DMS114 treated with DMSO at 0.1 percent for 48 hours (cell line): ENCODE measurements around the gene PXN.
"Not testable (repeated sequence)": the region's sequence is repeated elsewhere in the genome, so short reads cannot be mapped to it uniquely, and the experiment has no call there.

Experiments
- DNase-seq: peaks from one replicate; lab custom pipeline; 2025; ENCODE audit not compliant: unreplicated experiment; lab: John Stamatoyannopoulos, UW

PXN gene

GRCh38 chr12:120242275-120242799 lies 23.2 kb downstream of the PXN start:
- no peak for DNase-seq

DNA sequence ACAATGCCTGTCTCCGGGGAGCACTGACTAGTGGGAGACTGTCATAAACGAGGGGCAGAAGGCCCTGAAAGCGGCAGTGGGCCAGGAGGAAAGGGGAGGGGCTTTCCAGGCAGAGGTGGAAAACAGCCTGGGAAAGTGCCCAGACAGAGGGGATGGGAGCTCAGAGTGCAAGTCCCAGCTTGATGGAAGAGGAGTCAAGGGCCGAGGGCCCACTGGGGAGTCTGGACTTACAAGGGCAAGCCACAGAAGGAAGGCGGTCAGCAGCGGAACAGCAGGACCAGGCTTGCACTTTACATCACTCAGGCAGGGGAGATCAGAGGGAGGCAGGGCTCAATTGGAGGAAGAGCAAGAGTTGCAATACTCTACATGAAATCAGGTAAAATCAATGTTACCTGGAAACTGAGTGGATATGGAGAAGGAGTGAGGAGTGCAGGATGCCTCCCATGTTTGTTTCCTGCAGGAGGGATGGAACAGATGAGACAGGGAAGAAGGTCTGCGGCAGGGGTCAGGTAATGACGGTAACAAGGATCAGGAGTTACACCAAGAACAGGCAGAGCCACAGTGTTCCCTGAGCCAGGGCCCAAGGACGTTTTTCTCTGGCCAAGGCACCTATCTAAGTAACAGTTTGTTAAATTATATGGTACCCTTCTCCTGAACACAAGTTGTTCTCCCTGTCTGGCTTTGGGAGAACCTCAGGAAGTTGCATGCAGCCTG lies 23.8 kb downstream of the PXN start:
- DNase-seq, result no peak

DNA sequence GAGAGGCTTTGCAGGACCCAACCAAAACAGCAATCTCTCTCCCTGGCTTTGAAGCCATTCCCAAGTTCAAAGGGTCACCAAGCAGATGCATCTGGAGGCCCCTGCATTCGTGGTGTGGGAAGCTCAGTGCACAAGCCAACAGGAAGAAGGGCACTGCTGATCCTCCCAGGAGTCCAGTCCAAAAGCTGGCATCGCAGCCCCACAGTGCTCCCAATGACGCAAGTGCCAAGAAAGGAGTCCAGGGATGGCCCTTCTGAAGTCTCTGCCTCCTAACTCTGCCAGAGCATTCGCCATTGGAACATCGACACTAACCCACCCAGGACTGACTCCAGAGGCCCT lies 25.1 kb downstream of the PXN start:
- DNase-seq, result no peak

DNA sequence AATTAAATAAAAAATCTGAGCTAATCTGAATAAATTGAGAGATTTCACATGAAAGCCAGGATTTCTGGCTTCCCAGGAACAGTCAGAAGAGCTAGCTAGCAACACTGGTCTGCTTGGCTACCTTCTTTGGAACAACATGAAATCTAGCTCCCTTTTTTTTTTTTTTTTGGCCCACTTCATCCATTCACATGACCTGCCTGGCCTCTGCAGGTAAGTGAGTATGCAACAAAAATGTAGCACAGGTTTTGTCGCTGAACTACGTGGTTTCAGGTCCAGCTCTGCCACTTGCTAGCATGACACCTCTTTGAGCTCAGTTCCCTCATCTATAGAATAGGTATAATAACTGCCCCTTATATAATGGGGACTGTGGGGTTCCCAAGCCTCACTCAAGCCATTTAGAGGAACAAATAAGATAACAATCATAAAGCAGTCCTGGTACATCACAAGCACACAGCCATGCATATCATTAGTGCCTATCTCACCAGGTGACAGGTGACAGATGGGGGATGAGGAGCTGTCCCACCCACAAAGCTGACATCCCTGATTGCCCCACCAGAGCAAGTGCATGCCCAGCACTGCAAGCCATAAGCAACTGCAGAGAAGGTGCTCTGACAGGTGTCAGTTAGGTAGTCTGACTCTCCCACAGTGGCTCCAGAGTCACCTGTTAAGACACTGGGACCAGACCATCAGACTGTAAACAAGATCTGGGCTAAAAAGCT lies 25.6 kb downstream of the PXN start:
- no peak for DNase-seq

DNA sequence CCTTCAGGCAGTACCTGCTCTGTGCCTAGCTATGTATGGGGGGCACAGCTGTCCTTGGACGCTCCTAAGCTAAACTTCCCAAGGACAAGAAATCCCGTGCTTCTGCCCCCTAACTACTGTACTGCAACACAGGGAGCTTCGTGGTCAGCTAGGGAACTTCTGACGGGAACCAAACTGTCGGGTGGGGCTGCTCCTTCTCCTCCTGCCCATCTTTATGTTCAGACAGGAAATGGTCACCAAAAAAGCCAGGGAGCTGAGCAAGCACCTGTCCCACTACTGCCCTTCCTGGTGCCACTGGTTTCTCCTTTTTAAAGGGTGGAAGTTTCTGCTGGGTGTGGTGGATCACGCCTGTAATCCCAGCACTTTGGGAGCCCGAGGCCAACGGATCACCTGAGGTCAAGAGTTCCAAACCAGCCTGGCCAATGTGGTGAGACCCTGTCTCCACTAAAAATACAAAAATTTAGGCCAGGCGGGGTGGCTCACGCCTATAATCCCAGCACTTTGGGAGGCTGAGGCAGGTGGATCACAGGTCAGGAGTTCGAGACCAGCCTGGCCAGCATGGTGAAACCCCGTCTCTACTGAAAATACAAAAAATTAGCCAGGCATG lies 26.6 kb downstream of the PXN start:
- no peak for DNase-seq

DNA sequence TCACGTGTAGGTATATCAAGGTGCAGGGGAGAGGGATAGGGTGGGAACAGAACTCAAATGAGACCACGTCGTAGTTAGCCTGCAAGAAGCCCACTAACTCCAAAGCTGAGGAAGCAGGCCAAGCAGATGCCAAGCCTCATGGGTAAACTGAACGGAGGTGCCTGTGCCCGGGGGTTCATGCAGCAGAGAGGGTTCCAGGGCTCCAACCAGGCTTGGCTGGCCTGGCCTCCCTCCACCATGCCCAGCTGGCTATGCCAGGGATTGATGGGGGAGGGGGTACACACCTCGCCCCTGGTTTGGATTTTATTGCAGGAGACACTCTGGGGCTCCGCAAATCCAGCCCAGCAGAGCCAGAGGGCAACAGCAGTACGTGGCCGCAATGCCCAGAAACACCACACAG lies 27.3 kb downstream of the PXN start:
- no peak for DNase-seq

- DNase-seq, result no peak
Observed at GRCh38 chr12:120237360-120238171, 28.0 kb downstream of the PXN start.

DNA sequence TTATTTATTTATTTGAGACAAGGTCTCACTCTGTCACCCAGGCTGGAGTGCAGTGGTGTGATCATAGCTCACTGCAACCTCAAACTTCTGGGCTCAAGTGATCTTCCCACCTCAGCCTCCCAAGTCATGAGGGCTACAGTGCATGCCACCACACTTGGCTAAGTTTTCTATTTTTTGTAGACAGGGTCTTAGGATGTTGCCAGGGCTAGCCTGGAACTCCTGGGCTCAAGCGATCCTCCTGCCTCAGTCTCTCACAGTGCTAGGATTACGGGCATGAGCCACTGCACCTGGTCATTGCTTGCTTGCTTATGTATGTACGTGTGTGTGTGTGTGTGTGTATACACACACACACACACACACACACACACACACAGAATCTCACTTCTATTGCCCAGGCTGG lies 28.7 kb downstream of the PXN start:
- DNase-seq, result not testable (repeated sequence)

DNA sequence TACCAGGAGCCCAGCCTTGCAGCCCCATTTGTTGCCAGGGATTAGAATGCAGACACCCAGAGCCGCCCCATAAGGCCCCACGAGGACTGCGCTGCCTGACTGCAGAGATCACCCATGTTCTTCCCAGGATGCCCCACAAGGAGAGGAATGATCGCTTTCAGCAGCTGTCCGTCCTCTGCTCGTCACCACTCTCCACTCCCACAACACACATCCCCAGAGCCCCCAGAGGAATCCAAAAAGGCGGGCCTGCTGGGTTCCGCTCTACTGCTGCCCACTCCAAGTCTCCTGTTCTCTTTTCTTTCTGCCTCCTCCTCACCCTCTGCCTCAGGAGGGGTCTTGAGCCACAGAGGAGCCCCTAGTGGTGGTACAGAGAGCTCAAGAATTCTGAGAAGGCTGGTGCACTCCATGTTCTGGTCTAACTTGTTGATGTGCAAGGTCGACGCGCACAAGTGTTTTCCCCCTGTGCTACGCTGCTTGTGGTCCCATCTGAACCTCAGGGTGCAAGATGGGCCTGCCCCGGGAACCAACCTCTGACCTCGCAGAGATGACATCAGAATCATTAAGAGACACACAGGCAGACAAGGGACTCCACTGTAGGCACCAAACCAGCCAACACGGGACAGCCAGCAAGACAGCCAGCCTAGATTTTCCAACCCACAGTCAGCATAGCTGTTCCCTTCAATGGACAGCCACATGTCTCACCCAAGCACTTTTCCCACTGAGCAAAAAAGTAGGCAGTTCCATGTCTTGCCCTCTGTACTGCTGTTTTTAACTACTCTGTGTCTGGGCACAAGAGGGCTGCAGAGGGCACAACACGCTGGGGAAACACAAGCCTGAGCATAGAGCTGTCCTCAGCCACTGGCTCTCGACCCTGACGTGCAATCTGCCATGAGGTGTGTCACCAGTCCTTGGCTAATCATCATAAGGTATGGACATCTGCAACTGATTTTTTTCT lies 29.9 kb downstream of the PXN start:
- DNase-seq, result no peak

DNA sequence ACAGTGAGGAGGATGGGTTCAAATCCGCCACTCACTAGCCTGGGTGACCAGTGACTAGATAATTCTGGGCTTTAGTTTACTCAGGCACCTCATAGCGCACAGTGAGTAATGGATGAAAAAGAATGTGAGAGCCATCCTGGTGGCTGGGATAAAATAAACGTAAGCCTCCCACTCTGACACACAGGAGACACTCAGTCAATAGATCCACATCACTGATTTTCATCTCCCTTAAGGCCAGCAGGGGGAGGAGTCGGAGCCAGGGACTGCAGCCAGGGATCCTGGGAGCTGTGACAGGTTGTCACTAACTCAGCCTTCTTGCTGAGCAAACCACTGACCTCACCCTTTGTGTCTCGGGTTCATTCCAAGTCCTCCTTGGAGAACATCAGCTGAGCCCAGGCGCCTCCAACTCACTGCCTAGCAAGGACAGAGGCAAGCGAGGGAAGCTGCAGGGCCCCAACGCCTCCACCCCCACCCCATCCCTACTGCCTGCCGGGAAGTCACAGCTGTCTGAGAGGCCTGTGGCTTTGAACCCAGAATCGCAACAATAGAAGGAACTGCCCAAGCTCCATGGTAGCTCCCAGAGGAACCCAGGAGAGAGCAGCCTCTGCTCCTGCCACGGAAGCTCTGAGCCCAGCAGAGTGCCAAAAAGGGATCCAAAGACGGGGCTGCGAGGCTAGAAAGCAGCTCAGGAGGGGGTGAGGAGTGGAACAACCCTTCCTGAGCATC lies 30.7 kb downstream of the PXN start:
- peak; percentile 12 for DNase-seq

- no peak for DNase-seq
Observed at GRCh38 chr12:120231316-120232011, 34.1 kb downstream of the PXN start.

- no peak for DNase-seq
Observed at GRCh38 chr12:120230974-120231315, 34.6 kb downstream of the PXN start.

- no peak for DNase-seq
Observed at GRCh38 chr12:120230326-120230973, 35.1 kb downstream of the PXN start.

GRCh38 chr12:120229487-120230325 lies 35.8 kb downstream of the PXN start:
- DNase-seq, result no peak

DNA sequence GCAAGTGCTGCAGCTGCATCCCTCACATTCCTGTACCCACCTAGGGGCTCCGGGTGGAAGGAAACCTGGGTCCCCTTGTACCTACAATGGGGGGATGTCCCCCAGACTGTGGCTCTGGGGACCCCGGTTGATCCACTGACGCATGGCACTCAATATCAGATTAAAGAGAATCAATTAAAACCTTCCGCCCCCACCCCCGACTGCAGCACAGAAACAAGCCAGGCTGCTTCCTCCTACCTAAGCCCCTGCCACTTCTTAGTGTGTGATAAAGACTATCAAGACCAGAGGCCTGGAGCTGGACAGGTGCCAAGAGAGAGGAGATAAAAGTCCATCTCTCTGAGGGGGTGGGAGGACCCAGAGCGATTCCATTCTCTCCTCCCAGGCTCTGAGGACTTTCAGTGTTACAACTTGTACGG lies 36.5 kb downstream of the PXN start:
- DNase-seq, result no peak

DNA sequence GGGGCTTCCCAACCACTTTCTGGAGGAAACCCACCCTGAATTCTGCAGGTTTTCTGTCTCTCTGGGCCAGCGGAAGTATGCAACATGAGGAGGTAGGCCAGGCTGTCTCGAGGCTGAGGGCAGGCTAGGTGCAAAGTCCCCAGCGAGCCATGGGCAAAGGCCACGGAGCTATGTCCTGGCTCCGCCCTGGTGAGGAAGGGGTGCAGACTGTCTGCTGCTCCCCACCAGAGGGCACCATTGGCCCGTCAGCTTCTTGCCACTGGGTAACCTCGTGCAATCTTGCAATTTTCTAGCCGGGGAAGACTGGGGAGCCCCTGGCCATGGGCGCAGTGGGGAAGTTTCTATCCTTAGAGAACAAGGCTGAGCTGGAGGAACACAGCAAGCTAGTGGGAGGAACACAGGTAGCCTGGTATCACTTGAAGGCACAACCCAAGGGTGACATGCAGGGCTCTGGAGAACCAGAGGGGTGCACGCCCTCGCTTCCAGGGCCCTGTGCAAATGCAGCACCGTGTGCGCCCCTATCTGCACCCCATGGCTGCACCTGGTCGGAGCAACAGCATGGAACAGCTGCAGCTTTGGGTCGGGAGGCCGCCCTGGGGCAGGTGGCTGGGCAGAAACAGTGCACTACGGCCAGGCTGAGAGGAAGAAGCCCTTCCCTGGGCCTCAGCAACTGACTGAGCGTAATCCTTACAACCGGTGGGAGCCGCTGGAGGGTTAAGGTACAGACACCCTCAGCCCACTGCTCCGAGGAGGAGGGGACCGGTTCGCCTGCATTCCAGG lies 37.0 kb downstream of the PXN start:
- peak; percentile 60 for DNase-seq

GRCh38 chr12:120228041-120228290 lies 37.6 kb downstream of the PXN start:
- no peak for DNase-seq
